Heart right ventricle (tissue), 16 donors: Measurements from ENCODE around the gene PIBF1. TPM values are rescaled to one million over a fixed set of nuclear protein-coding genes. Genes with fewer than 3 reads are reported as not detected.

Experiments used
- ATAC-seq, 8 donors: fragments of 200-7000 bp; cut with Tn5 transposase; one replicate each; pipeline ENCODE4 v1.9.1; 2020; ENCODE audit warnings: mild to moderate bottlenecking in 8 of 8, moderate library complexity in 8 of 8, moderate number of reproducible peaks in 1 of 8
- DNase-seq, 2 donors: peaks; one replicate each; pipeline ENCODE4 v3.0.0-alpha.2; 2020
- H3K27ac ChIP-seq, 10 donors: fragments of 200-600 bp; sonication (generic) in 2 of 10; one replicate each; pipeline versions ENCODE4 v1.5.0 to v1.8.0; 2020 to 2022; ENCODE audit warnings: mild to moderate bottlenecking in 3 of 10
- H3K27me3 ChIP-seq, 7 donors: fragments of 200-600 bp; one replicate each; pipeline ENCODE4 v1.8.0; 2021 to 2022; ENCODE audit warnings: mild to moderate bottlenecking in 2 of 7
- H3K36me3 ChIP-seq, 9 donors: fragments of 200-600 bp; sonication (generic) in 1 of 9; one replicate each; pipeline versions ENCODE4 v1.5.0 to v1.8.0; 2020 to 2022; ENCODE audit warnings: mild to moderate bottlenecking in 2 of 9
- H3K4me1 ChIP-seq, 9 donors: fragments of 200-600 bp; sonication (generic) in 1 of 9; one replicate each; pipeline versions ENCODE4 v1.5.0 to v1.8.0; 2020 to 2022; ENCODE audit warnings: mild to moderate bottlenecking in 4 of 9
- H3K4me3 ChIP-seq, 10 donors: fragments of 200-600 bp; sonication (generic) in 2 of 10; one replicate each; pipeline versions ENCODE4 v1.5.0 to v1.8.0; 2020 to 2022; ENCODE audit warnings: mild to moderate bottlenecking in 7 of 10, moderate library complexity in 2 of 10
- H3K9me3 ChIP-seq, 11 donors: fragments of 200-600 bp in 10 of 11; sonication (generic) in 2 of 11; one replicate each; pipeline versions ENCODE4 v1.5.0 to v1.8.0; 2013 to 2022; ENCODE audit warnings: mild to moderate bottlenecking in 2 of 11, control low read depth in 1 of 11, moderate library complexity in 1 of 11
- WGBS, 2 donors: extraction: QIAGEN DNeasy Blood & Tissue Kit; methylation state at CpG; one replicate each; pipeline ENCODE4 v1.1.7; 2013; ENCODE audit warnings: inconsistent platforms in 1 of 2; 5-methylcytosine and 5-hydroxymethylcytosine counted together
- intact Hi-C, 10 donors: fragments of 100-400 bp; cut with DNase I; formaldehyde crosslinking; loops; one replicate each; pipeline versions ENCODE4 v1.11.1 to v1.14.2; 2022
- polyA plus RNA-seq, 2 donors: library from polyadenylated mRNA; stranded (reverse); fragments of 200-250 nt; gene quantifications; one replicate each; pipeline ENCODE4 v1.2.3, GENCODE V29; 2013
- total RNA-seq, 10 donors: library from RNA; stranded (reverse); fragmentation: NEBNext Ultra II Directional in 3 of 10; extraction: Animal tissue kit (Norgen Biotek cat#: 25700) in 3 of 10; gene quantifications; one replicate each; pipeline versions ENCODE4 v1.2.1 to v1.2.4, GENCODE V29; 2021 to 2023
- TF ChIP-seq, protein P1 (sequence below), 9 donors: fragments of 200-600 bp; sonication (generic) in 2 of 9; IDR thresholded peaks; one replicate each; pipeline versions ENCODE4 v1.5.0 to v1.8.0; 2021 to 2022; ENCODE audit warnings: antibody characterized with exemption in 9 of 9, mild to moderate bottlenecking in 5 of 9, moderate library complexity in 1 of 9
- donor health status: Arrhythmogenic right ventricular cardiomyopathy.
- donor health status: ischemic (EF 13 %, LVEDD 7.1; RV severe dilation, severe dysfunction).
- donor health status: healthy with polysubstance abuse.
- donor health status: DM: no; HTN: yes; CAD: no.
- donor health status: DM: no; HTN: no; CAD: no.
- donor health status: ischemic (EF 25% LVEDD 6.9; RV normal size, moderate dysfunction).
- donor health status: ischemic (EF 25% LVEDD 5.7; RV mildly dilated, moderate dysfunction).
- donor health status: healthy.
- donor health status: DM: yes; HTN: yes; CAD: no.
- donor health status: Ischemic cardiomyopathy.
- donor health status: ischemic (EF 35%, LVEDD 5.7; RV mildly dilated, moderate dysfunction).
- donor health status: nonischemic (EF 11% LVEDD 7.7; RV severe dilation, severe dysfunction).
- donor health status: DM: yes; HTN: yes; CAD: no.
- donor health status: PGD.
- donor health status: ischemic (EF 29% LVEDD 5.4; RV normal size, mild dysfunction).
- donor health status: nonischemic (EF 23%, LVEDD 6.1; RV moderate dilation, normal function).

PIBF1 gene
- total and polyA plus RNA-seq, 12 donors, result 7.5 to 20.9 (median 16.7) TPM

DNA sequence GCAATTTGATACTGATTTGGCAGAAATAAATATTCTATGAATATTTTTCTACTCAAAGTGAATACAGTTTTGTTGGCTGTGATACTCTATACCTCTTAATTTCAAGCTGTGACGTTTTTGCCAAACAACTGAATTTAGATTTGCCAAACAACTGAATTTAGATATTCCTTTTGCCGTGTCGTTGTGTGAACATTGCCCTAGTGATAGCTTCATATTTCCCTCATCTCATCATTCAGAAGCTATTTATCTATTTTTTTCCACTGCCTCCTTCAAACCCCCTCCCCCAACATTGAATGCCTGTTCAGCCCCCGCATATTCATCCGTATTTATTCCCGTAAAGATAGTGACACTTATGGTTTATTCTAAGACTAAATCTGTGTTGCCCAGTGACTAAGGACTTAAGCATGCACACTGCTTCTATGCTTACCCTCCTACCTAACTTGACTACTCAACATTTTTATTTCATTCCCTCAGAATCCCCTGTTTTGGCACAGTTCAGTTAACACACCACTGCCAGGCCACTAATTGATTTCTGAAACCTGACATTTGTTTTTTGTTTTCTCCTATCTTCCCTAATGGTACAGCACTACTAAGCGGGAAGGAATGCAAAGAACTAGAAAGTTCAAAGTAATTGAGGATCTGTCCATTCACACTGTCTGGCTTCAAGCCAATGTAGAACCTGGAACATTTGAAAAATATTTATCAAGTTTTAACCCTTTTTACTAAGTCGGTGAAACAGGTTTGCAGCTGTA is 274.1 kb downstream of the PIBF1 start:
- H3K27me3 ChIP-seq, result peaks cover 0 to 42% (median 36%) of the 10 kb centered on the region in 7 donors
- ATAC-seq (no peak), DNase-seq (no peak)
- H3K9me3 ChIP-seq, result no peaks in the 10 kb centered on the region
- no peaks in the 10 kb centered on the region for H3K36me3 ChIP-seq
- H3K4me3 ChIP-seq, result no peak overlapping the region
- 58 to 63% methylated on average over 8 of the region's 8 CpGs for WGBS, 2 donors
- intact Hi-C loops, result loop anchor here in 4 of 10 donors (5.0 to 10.0 kb wide), 2 partner anchors 649 to 651 kb away; no protein-coding TSS in a partner anchor
- H3K4me1 ChIP-seq, result peaks cover 0 to 24% (median 14%) of the 10 kb centered on the region in 9 donors
- H3K27ac ChIP-seq, result no peak overlapping the region
- TF ChIP-seq, protein P1, sequence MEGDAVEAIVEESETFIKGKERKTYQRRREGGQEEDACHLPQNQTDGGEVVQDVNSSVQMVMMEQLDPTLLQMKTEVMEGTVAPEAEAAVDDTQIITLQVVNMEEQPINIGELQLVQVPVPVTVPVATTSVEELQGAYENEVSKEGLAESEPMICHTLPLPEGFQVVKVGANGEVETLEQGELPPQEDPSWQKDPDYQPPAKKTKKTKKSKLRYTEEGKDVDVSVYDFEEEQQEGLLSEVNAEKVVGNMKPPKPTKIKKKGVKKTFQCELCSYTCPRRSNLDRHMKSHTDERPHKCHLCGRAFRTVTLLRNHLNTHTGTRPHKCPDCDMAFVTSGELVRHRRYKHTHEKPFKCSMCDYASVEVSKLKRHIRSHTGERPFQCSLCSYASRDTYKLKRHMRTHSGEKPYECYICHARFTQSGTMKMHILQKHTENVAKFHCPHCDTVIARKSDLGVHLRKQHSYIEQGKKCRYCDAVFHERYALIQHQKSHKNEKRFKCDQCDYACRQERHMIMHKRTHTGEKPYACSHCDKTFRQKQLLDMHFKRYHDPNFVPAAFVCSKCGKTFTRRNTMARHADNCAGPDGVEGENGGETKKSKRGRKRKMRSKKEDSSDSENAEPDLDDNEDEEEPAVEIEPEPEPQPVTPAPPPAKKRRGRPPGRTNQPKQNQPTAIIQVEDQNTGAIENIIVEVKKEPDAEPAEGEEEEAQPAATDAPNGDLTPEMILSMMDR (IDR thresholded peaks at IDR 0.05), result no peak

GRCh38 chr13:73056565-73056962 is 274.6 kb downstream of the PIBF1 start:
- H3K4me1 ChIP-seq, result peaks cover 0 to 24% (median 14%) of the 10 kb centered on the region in 9 donors
- intact Hi-C loops, result loop anchor here in 4 of 10 donors (5.0 to 10.0 kb wide), 2 partner anchors 648 to 651 kb away; no protein-coding TSS in a partner anchor
- WGBS, 2 donors, result 92 to 93% methylated on average over 4 of the region's 4 CpGs
- H3K27me3 ChIP-seq, result peaks cover 0 to 42% (median 36%) of the 10 kb centered on the region in 7 donors
- H3K9me3 ChIP-seq, result no peaks in the 10 kb centered on the region
- no peak overlapping the region for H3K4me3 ChIP-seq
- H3K27ac ChIP-seq, result no peak overlapping the region
- TF ChIP-seq, protein P1 (IDR thresholded peaks at IDR 0.05), result no peak
- DNase-seq, result no peak
- no peak for ATAC-seq
- H3K36me3 ChIP-seq, result no peaks in the 10 kb centered on the region

DNA sequence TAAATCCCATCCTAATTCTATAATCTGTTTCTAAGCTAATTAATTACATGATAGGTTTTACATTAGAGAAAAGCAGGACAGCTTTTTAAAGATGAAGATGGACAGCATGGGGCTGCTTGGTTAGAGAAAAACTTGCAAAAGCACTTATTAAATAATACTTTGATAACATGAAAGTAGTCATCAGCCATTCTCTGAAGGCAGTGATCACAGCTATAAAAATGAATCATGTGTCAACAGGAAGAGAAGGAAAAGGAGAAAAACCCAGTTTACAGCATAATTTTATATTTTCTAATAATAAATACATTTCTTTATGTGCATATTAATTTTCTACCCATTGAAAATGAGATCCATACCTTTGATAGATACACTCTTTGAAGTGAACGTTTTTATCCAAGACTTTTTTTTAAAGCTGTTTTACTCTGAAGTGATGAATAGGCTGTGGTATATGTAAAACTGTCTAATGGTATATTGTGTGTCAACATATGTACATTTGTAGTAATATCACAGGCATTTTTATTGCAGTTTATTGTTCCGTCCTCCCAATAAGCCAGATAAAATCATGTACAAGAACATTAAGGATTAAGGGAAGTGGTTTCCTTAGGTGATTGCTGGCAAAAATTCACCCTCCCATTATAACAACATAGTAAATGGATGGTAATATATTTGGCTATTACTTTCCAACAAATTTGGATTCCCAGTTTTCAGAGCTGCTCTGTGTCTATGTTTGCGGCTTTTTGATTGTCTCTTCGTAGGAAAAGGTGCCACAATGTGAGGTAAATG is 275.5 kb downstream of the PIBF1 start:
- Histone ChIP-seq H3K4me1 (peaks cover 0 to 24% (median 14%) of the 10 kb centered on the region in 9 donors), H3K9me3 (no peaks in the 10 kb centered on the region), H3K27me3 (peaks cover 0 to 42% (median 36%) of the 10 kb centered on the region in 7 donors), H3K36me3 (peaks cover 0 to 6% (median 0%) of the 10 kb centered on the region in 9 donors), H3K27ac (no peak overlapping the region), H3K4me3 (peak overlapping the region in 2 of 10 donors; percentile 78 to 80)
- ATAC-seq (no peak), DNase-seq (no peak)
- TF ChIP-seq, protein P1 (IDR thresholded peaks at IDR 0.05), result no peak
- 83 to 85% methylated on average over 4 of the region's 4 CpGs for WGBS, 2 donors
- intact Hi-C loops, result loop anchor here in 4 of 10 donors (5.0 to 10.0 kb wide), 2 partner anchors 647 to 650 kb away; no protein-coding TSS in a partner anchor

DNA sequence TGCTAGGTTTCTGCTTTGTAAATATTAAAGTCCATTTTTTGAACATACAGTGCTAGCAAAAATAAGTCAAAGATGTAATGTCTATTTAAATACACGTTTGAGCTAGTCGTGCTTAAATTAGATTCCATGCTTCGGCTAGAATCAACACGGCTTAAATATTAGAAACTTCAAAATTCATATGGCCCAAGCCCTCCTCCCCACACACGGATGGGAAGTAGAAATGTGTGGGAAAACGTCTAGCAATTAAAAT is 276.1 kb downstream of the PIBF1 start:
- ATAC-seq (no peak), DNase-seq (no peak)
- no peak overlapping the region for H3K27ac ChIP-seq
- H3K27me3 ChIP-seq, result peaks cover 0 to 42% (median 36%) of the 10 kb centered on the region in 7 donors
- H3K36me3 ChIP-seq, result peaks cover 0 to 6% (median 0%) of the 10 kb centered on the region in 9 donors
- intact Hi-C loops, result loop anchor here in 4 of 10 donors (5.0 to 10.0 kb wide), 2 partner anchors 647 to 649 kb away; no protein-coding TSS in a partner anchor
- WGBS, 2 donors, result 10 to 20% methylated on average over 6 of the region's 6 CpGs
- H3K4me3 ChIP-seq, result peak overlapping the region; percentile 47 to 91 (median 79)
- no peaks in the 10 kb centered on the region for H3K9me3 ChIP-seq
- TF ChIP-seq, protein P1 (IDR thresholded peaks at IDR 0.05), result no peak
- peaks cover 0 to 24% (median 14%) of the 10 kb centered on the region in 9 donors for H3K4me1 ChIP-seq
